HG02852 (cell line): ENCODE data around the gene FHL3.

ENCODE experiments used
- ATAC-seq: cut with Tn5 transposase; IDR thresholded peaks from one replicate; pipeline ENCODE4 v1.9.1; 2021; ENCODE audit warnings: mild to moderate bottlenecking, moderate library complexity; ENCODE audit not compliant: unreplicated experiment

FHL3 gene

DNA sequence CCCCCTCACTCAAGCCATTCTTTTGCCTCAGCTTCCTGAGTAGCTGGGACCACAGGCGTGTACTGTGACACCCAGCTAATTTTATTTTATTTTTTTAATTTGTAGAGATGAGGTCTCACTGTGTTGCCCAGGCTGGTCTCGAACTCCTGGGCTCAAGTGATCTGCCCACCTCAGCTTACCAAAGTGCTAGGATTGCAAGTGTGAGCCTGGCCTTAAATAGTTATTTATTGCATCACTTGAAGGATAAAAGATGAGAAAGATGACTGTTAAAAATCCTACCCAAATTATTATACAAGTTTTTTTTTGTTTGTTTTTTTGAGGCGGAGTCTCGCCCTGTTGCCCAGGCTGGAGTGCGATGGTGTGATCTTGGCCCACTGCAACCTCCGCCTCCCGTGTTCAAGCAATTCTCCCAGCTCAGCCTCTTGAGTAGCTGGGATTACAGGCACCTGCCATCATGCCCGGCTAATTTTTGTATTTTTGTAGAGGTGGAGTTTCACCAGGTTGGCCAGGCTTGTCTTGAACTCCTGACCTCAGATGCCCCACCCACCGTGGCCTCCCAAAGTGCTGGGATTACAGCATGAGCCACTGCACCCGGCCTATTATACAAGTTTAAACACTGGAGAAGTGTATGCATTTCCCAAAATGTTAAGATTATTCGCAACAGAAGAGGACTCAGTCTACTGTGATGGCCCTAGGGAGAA, 9.6 kb upstream of the FHL3 start:
- ATAC-seq, result no peak

DNA sequence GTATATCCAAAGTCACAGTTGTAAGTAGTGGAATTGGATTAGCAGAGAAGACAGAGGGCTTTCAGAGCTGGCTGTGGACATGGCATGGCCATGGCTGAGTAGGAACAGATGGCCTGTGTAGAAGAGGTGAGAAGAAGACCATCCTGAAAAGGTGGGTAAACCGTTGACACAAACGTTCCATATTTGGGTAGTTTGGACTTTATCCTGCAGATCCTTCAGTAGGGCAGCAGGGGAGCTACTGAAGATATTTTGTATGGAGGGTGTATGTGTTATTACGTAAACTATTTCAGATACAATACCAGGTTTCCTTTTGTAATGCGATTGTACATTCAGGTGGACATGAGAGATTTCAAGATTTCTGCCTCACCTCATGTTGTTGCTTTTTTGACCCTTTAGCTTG, 8.9 kb upstream of the FHL3 start:
- no peak for ATAC-seq

DNA sequence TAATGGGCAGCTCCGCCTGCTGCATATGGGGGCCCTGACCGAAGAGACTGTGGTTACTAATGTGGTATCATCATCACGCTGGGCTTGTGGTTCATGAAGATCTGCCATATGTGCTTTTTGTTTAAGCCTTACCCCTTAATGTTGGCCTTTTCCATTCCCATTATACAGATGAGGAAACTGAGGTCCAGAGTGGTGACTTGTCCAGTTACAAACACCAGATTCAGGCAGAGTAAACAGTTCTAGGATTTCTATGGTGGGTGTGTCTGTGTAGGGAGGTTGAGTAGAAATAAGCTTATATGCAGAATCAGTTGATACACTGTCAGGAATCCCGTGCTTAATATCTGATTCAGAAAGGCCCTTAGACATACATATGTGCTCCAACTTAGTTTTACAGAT, 7.9 kb upstream of the FHL3 start:
- no peak for ATAC-seq

DNA sequence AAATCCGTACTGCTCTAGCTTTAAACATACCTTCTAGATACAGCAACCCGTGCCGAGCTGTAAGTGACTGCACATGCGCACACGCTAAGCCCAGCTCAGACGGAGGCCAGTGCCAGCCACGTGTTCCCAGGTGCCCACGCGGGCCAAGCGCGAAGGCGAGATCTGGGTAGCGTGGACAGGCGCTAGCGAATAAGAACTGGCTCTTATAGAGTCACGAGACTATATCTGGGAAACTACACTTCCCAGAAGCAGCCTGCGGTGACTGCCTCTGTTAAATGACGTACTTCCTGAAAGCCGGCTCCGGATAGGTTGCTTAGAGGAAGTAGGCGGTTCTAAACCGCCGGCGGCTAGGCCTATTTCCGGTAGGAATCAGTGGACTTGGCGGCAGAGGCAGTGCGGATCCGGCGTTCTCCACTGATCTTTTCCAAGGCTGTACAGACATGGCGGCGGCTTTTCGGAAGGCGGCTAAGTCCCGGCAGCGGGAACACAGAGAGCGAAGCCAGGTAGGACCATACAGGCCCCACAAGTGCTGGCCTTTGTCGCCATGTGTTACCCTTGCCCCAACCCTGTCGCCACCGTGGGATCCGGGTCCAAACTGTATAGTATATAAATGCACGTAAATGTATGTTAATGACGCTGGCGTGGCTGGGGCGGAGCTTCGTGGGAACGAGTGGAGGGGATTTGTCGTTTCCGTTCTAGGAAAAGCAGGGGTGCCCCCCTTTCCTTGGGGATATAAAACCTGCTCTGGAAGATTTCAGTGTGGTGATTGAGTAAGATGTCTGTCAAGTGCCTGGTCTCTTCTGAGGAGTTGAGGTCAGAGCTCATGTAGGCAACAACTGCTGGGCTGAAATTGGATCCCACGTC, 7.3 kb upstream of the FHL3 start, which contains the start of gene UTP11:
UTP11 (plus strand) TSS at position 372 of the 864 bp plus-strand sequence; CDS start at position 441, 69 bp downstream.
- peak; percentile 93 for ATAC-seq

DNA sequence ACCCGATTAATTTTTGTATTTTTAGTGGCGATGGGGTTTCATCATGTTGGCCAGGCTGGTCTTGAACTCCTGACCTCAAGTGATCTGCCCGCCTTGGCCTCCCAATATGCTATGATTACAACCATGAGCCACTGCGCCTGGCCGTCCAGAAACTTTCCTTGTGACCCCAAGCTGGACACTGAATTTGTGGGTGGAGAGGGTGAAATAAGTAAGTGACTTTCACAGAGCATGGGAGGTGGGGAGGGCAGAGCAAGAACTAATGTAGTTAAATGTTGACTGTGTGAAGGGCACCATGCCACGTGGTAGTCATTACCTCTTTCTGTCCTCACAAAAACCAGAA, 4.5 kb upstream of the FHL3 start:
- no peak for ATAC-seq

DNA sequence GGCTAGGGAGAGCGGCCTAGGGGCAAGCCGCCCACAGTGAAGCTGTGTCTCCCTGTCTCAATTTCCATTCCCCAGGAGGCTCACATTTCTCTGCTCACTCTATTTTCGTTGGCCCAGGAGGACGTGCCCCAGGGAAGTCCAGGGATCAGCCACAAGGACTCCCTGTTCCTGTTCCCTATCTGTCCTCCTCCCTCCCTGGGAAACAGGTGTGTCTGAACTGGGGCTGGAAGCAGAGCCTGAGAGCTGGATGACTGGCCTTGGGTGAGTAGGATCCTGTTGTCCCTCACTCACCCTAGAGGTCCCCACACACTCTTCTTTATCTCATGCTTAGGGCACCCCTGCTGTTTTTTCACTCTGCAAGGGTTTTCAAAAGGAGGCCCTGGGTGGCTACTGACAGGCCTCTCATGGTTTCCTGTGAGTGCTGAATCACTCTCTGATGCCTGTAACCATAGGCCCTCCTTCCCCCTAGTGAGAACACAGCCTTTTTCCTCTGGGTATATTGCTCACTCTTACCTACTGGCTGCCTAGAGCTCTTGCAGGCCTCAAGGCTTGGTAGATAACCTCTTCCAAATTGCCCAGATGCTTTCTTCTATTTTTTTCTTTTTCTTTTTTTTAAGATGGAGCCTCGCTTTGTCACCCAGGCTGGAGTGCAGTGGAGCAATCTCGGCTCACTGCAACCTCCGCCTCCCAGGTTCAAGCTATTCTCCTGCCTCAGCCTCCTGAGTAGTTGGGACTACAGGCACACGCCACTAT, 4.0 kb upstream of the FHL3 start:
- no peak for ATAC-seq

DNA sequence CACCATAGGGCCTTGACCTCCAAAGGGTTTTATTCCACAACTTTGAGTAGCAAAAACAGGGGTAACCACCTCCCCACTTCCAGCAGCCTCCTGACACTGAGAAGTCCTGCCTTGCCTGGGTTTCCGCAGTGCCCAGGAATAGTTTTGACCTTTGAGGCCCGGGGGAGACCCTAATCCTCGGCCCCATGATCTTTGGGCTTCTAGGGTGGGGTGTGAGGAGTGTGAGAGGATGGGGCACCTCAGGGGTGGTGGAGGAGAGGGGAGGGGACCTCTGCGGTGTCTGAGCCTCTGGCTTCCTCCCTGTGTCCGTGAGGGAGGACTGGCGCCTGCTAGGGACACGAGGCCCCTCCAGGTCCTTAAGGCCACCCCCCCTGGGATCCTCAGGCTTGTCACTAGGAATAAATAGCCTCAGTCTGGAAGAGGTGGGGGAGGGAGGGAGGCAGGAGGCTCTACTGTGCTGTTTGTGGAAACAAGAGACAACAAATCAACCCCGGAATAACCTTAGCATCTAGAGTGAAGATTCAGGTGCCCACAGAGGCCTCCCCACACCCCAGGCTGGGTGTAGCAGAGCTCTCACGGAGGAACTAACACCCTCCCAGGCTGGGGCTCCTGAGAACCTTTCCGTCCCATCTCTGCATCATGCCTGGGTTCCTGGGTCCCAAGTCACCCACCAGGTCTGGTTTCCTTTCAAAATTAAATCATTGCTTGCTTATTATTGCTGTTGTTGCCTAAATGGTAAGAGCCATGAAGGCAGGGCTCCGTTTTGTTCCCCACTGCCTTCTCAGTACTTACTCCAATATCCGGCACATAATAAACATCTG, 904 bp upstream of the FHL3 start:
- no peak for ATAC-seq

DNA sequence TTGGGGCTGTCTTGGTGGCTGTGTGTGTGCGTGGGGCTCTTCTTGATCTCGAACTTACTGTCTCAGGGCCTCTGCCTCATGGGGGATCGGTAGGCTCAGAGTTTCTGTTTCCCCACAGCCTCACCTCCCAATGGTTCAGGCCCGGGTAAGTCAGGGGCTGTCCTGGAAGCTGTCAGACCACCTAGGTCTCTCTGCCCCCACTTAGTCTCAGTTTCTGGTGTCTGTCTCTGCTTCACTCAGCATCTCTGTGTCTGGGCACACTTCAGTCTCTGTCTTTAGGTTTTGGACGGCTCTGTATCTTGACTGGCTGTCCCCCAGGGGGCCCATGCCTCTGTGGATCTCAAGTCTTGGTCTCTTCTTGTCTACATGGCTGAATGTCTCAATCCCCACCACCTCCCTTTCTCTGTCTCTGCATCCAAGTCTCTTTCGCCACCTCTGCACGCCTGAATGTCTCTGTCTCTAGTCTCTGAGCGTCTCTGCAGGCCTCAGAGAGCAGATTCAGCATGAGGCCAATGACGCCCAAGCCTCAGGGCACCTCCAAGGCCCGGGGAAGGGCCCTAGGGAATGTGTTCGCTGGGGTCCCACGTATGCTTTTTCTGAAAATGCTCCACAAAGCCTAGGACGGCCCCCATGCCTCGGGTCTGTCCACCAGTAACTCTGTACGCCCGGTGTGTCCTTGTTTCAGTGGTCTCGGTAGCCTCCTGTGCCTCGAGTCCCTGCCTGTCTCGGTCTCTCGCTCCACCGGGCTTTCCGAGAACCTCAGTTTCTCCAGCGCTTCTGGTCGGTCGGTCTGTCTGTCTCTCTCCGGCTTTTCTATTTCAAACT, 818 bp downstream of the FHL3 start:
- ATAC-seq, result no peak

DNA sequence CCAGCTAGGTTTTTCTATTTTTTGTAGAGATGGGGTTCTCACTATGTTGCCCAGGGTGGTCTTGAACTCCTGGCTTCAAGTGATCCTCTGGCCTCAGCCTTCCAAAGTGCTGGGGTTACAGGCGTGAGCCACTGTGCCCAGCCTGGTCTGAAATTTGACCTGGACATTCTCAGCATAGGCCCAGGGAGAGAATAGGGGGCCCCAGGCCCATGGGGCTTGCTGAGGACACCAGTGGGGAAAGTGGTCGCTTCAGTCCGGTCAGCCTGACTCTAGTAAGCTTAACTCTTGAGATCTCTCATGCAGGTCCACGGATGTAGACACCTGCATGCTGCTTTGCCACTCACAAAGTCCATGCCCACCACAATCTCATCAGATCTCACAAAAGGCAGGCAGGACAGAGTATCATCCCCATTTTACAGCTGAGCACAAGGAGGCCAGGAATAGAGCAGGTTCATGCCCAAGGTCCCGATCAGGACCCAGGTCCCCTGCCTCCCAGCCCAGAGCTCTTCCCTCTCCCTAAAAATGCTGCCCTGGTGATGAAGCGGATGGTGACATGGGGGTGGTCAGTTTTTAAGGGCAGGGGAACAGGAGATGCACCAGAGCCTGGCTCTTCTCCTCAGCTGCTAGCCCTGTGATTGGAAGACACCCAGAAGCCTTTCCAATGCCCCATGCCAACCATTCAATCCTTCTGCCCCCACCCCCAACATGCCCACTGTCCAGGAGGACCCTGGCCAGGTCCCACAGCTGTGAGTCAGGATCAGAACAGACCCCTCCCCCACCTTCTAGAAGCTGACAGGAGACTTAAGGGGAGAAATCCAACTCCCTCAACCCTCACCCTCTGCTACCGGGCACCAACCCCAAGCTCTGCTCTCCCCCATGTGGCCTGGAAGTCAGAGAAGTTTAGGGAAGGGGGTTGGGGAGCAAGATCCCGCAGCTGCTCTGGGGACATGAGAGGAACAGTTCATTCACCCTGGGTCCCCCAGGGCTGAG, 1.8 kb downstream of the FHL3 start:
- ATAC-seq, result no peak

DNA sequence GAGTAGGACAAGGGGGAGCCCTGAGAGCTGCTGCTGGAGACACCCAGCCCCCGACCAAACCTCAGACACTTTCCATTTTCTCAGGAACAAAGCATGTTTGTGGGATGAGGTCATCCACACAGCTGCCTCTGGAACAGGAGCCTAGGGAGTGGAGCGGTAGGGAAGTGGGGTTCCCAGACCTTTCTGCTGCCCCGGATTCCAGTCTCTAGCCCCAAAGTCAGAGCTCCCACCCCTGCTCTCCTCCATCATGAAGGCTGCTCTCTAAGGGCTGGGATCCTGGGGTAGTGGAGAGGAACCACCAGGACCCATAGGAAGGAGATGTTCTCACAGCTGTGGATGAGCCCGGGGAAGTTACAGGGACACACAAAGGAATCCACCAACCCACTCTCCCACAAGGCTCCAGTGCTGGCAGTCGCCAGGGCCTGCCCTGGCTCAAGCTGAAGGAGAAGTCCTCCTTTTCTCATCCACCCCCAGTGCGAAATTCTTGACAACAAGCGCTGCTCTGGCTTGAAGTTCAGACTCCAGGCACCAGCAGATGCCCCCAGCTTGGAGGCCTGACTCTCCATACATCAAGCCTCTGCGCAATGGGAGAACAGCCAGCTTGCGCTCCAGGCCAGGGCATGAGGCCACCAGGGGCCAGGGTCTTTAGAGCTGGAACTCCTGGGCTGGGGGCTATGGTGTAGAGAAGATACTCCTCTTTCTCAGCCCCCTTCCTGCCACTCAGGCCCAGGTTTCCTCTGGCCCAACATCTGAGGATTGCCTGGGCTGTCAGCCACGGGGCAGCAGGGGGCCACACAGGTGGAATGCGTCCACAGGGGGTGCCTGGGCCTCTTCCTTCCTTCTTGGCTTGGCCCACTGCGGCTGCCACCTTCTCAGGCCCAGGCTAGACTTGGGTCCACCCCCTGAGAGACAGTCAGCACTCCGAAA, 4.5 kb downstream of the FHL3 start:
- ATAC-seq, result no peak

DNA sequence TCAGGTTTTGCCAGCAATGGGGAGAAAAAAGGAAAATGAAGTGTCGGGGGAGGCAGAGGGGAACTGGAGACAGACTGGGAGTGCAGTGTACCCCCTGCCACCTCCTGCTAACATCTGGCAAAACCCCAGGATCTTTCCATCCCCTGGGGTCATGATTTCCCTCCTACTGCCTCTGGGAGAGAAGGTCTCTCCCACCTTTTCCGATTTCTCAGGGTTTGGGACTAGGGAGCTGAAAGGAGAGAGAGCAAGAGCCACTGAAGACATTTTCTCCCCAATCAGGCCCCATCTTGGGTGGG, 5.1 kb downstream of the FHL3 start:
- ATAC-seq, result no peak

DNA sequence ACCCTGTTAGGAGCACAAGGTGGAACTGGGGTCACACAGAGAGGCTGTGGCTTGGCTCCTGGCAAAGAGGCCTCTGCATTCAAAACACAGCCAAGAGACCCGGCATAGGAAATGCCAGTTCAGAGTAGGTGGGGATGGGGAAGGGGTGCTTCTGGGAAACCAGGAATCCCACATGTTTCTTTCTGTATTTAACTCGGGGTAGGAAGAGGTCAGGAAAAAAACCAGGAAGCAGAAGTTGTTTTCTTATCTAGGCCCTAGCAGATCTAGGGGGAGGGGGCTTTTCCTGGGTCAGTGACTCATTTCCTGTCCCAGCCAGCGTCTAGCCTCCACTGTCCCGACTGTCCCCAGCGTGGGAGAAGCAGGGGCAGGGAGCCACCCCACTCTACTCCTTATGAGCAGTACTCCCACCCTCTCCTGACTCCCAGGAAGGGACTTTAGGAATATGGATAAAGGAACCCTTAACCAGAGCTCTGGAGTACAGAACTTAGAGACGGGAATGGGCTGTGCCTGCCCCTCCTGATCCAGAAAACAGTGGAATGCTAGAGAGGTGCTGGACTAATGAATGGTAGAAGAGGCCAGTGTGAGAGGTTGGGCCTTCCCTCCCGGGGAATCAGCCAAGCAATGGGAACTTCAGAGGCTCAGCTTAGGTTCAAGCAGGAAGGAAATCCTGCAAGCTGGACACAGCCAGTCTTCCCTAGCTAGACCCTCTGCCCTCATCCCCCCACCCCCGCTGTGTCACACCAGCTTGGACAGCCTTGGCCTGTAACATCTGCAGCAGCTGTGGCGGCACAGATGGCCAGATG, 5.7 kb downstream of the FHL3 start:
- no peak for ATAC-seq

DNA sequence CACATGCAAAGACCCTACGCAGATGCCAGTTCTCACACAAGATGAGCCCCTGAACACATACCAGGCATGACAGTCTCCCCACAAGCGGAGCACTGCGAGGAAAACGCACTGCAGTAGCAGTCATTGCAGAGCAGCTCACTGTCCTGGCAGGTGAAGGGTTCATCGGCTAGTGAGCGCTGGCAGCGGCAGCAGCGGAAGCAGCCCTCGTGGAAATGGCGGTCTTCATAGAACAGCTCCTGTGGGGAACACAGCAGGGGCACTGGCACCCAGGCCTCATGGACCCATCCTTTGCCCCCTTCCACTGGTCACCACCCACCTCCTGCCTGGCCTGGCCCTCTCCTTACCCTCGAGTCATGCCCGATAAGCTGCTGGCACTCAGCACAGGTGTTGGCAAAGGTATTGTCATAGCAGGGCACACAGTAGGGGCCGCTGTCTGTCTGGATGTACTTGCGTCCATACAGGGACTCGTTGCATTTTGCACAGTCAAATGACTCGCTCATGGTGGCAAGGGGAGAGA, 6.3 kb downstream of the FHL3 start:
- no peak for ATAC-seq

DNA sequence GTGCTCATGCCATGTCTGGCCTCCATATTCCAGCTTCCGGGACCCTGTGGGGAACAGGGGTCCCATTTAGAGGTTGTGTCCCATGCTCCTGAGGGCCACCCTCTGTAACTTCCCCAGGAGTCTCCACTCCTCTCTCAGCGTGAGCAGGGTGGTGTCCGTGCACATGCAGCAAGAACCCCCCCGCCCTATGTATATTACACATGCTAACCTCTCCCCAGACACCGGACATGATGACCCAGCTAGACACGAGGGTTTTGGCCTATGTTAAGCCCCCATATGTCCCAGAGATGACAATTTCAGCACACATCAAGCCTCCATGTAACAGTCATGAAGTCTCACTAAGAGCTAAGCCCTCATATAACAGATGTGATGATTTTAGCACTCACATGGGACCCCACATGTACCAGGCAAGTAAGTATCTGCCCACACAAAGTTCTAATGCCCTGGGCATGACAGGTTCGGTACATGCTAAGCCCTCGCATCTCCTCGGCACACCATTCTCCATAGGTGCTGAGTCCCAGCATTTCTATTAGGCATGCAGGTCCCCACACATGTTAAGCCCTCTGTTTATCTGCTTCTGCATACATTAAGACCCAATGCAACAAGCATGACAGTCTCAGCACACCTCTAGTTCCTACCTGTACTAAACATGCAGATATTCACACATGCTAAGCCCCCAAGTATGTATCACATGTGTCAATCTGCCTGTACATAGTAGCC, 7.1 kb downstream of the FHL3 start:
- ATAC-seq, result no peak

DNA sequence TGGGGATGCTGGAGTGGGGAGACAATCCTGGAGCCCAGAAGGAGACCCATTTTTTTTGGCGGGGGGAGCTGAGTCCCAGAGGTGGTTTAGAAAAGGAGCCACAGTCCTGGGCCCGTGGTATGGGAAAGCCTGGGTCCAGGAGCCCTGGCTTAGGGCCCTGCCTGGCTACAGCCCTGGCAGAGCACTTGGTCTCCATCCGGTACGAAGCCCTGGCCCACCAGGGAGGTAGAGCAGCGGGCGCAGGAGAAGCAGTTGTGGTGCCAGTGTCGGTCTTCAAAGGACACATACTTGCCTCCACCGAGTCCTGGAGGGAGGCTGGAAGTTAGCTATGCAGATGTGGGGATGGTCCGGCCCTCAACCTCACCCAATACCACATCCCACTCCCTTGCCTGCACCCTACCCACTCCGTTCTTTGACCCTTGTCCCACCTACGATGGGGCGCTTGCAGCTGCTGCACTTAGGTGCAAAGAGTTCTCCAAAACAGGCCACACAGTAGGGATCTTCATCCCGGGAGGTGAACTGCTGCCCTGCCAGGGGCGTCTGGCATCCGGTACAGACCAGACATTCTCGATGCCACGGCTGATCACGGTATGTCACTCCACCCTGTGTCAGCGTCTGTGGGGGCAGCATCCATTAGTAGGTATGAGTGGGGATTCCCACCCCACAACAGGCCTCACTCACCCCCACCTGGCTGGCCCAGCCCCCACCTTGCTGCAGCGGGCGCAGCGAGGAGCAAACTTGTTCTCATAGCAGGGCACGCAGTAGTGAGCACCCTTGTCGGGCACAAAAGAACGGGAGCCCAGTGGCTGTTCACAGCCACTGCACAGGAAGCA, 7.8 kb downstream of the FHL3 start:
- no peak for ATAC-seq
